Kidney glomerular epithelial cell (primary cell): ENCODE data around the gene ZNF816.
"Not testable (repeated sequence)": the region's sequence is repeated elsewhere in the genome, so short reads cannot be mapped to it uniquely, and the experiment has no call there.

Experiments
- DNase-seq: peaks from one replicate; lab custom pipeline; 2025; lab: John Stamatoyannopoulos, UW

ZNF816 gene

DNA sequence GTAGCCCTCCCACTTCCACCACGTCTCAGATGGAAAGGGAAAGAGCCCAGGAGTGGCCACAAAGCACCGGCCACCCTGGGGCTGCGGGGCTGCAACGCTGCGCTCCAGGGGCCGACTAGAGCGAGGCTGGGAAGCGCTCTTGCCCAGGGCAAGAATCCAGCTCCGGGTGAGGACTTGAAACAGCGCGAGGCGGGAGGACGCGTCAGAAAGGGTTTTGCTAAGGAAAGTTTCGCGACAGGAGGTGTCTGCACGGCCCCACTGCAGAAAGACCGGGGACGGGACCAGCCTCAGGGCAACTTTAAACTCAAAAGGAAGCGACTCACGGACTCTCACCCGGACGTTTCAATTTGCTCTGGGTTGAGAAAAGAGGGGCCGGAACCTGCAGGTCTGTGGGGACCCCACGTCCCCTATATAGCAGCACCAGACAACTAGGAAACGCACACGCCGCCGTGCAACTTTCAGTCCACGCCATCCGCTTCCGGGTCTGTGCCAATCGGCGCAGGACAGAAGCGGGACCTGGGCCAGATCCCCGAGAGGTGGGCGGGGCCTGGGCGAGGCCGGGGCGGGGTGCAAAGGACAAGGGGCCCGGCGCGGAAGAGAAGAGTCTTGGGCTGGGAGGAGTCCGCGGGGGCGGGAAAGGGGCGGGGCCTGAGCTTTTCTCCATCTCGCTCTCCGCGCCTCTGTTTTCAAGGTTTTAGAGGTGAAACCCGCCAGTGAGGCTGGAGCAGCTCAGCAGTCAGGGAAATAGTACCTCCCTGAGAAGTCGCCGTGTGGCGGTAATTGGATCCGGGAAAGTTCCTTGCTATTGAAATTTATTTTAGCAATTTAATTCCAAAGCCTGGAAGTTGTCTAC lies at the start of gene ZNF816:
TSS of gene ZNF816 (minus strand) at position 488 of the 853 bp plus-strand sequence. CDS start 6,792 bp downstream, outside the sequence.
- peak; percentile 89 for DNase-seq

DNA sequence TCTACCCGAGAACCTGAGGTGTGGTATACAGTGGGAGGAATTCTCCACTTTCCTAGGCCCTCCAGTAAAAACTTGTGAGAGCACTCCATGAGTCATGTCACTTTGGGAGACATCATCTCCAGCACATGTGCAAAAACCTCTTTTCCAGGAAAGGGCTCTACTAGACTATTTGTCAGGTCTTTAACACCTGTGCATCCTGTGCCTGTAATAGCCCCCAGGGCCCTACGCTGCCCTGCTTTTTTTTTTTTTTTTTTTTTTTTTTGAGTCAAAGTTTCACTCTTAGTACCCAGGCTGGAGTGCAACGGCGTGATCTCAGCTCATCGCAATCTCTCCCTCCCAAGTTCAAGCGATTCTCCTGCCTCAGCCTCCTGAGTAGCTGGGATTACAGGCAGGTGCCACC lies 49.3 kb upstream of the ZNF816 start:
- DNase-seq, result no peak

DNA sequence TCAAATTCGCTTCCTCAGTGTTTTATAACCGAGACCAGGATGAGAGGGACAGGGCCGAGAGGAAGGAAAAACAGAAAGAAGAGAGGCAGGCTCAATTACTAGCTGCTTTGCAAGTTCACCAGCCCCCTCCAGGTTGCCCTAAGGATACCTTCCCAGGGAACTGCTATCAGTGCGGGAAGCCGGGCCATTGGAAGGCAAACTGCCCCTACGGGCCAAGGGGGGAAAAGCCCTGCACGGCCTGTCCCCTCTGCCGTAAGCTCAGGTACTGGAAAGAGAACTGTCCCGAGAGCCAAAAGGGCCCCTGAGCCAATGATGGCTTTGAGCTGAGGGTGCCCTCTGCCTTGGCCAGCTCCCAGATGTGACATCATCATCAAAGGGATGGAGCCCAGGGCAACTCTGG lies 47.8 kb upstream of the ZNF816 start:
- no peak for DNase-seq

DNA sequence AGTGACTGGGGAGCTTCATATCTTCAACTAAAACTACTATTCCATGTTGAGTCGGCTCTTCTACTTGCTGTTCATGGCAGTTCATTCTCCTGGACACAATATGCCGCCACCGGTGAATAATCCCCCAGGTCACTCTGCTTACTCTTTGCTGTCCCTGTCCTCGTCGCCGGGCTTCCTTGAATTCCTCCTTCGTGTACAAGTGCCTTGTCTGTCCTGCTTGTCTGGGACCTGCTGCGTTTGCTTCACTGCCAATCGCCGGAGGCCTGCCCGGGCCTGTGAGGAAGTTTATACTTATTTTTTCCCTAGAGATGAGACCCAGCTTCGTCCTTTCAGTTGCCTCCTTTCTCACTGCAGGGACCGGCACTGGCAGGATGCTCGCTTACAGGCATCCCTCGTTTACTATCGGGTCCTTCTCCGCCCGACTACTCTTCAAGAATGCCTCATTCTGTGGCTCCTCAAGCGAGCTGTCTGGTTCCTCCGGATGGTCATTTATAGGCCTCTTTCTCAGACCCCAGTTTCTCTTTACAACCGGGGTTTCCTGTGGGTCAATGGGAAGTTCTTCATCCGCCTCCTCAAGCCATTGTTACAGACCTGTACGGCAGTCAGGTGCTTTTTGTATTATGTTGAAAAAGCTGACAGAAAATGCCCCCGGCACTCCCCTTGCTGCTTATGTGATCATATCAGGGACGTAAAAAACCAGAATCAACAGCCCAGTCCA lies 45.5 kb upstream of the ZNF816 start:
- DNase-seq, result no peak

DNA sequence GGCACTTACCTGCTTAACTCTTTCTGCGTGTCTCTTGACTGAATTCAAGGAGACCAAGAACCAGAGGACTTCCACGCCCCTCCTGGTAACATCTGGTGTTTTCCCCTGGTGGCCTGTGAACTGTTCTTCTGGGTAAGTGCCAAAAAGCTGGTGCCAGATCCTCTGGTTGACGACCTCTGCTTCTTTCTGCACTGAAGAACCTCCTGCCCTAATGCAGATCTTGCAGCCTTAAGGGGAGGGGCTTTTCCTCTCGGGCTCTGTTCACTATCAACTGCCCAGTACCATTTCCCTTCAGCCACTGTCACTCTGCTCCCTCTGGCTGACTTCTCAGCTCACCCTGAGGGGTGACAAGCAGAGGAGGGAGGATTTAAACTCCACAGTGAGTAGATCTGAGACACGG lies 44.9 kb upstream of the ZNF816 start:
- DNase-seq, result no peak

DNA sequence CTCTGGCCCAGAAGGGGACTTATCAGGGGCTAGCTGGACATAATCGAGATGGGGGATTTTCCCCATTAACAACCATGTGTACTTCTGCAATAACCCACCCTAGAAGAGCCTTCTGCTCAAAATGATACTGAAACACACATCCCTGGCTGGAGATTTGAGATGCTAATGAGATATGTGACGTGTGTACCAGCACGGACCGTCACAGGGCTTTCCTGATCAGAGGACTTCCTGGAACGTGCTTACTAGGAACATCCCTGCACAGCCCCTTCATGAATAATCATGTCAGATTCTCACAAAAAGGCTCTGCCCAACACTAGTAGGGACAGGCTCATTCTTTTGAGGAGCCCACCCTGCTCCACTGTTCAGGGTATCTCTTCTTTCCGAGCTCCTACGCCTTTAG lies 44.5 kb upstream of the ZNF816 start:
- no peak for DNase-seq

DNA sequence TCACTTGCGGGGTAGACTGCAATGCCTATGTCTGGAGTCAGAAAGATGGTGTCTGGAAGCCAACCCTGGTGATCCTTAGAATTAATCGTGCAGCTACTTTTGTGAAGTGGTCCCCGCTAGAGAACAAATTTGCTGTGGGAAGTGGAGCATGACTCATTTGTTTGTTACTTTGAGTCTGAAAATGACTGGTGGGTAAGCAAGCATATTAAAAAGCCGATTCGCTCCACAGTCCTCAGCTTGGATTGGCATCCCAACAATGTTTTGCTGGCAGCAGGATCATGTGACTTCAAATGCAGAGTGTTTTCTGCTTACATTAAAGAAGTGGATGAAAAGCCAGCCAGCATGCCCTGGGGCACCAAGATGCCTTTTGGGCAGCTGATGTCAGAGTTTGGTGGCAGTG lies 41.6 kb upstream of the ZNF816 start:
- DNase-seq, result no peak

DNA sequence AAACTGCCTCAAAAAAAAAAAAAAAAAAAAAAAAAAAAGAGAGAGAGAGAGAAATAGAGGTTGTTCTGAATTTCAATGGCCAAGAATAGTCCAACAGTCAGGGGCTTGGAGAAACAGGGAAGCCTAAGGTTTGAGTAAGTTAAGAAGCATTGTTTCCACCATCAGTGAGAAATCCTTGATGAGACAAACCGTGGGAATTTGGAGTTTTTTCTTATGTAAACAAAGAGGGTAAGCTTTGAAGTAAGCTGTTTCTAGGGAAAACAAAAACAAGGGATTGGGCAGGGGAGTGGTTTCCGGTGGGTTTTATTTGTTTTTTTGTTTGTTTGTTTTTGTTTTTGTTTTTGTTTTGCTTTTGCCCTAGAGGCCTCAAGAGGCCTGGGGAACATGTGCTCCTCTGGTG lies 39.8 kb upstream of the ZNF816 start:
- DNase-seq, result no peak

DNA sequence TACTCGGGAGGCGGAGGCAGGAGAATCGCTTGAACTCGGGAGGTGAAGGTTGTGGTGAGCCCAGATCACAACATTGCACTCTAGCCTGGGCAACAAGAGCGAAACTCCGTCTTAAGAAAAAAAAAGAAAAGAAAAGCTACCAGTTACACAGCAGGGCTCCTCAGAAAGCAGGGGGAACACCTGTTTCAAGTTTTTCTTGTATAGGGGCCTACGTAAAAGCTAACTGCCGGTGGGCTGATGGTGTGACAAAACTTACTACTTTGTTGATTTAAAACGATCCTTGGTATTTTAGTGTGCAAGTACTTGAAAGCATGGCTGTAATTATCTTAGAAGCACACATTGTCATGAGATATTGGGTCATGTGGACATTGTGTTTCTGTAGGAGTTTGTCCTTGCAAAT lies 35.3 kb upstream of the ZNF816 start:
- no peak for DNase-seq

DNA sequence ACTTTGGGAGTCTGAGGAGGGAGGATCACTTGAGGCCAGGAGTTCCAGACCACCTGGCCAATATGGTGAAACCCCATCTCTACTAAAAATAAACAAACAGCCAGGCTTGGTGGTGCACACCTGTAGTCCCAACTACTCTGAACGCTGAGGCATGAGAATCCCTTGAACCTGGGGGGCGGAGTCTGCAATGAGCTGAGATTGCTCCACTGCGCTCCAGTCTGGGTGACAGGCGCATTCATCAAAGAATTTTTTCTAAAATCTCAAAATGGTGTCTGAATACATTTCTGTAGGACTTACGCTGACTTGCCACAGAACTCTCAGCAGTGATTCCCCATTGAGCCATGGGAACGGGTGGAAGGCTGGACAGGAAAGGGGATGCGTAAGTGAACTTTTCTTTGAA lies 33.0 kb upstream of the ZNF816 start:
- no peak for DNase-seq

DNA sequence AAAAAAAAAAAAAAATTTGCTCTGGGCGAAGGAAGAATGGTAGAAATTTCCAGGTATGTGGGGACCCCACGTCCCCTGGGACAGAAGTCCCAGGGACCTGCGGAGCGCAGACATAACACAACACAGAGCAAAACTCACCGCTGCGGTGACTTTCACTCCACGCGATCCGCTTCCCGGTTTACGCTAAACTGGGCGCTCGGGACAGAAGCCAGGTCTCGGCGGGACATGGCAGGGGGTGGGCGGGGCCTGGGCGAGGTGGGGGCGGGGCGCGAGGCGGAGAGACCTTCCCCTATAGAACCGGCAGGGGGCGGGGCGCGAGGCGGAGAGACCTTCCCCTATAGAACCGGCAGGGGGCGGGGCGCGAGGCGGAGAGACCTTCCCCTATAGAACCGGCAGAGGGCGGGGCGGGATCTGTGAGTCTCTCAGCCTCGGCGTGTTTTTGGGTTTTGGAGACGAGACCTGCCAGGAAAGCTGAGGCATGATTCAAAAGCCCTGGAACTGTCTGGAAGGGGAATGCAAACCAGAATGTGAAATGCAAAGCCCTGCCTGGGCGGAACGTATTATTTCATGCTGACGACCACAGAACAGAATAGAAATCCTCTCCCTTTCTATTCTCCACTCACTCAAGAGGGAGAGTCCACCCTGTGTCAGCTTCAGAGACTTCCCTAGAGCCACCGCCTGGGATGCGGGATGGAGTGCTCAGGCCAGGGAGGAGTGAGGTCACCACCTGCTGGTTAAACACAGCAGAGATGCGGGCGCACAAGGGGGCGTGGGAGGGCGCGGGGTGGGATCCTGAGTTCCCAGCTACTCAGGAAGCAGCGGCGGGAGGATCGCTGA lies 30.9 kb upstream of the ZNF816 start:
- no peak for DNase-seq

DNA sequence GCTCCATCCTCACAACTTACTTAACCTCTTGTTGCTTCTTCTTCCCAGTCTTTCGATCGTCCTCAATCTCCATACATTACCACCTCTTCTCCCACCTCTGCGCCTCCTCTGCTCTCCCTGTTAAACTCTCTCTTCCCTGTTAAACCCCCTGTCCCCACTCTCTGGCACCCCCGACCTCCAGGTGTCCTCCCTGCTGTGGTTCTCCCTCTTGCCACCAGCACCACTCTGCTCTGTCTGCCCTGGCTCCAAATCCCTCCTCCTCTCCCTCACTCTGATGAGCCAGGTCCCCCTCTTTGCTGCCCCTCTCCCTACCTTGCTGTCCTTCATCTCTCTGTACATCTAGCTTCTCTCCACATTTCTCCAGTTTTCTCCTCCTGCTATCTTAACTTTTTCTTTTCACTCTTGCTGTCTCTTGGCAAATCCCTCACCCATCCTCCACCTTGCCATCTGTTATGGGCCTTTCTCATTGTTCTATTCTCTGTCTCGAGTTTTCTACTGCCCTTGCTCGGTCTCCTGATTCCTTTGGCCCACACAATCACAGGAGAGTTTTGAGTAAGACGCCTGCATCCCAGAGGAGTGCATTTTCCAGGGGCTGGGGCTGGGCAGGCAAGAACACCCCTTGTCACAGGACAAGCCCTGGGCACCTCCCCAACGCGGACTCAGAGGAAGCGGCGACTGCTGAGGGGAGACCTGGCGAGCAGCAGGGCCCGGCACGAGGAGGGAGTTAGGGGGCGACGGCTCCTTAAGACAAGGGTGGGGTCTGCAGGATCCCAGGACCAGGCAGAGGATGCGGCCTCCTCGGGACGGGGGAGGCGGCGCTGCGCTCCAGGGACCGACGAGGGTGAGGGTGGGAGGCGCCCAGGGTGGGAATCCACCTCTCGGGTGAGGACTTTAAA lies 29.7 kb upstream of the ZNF816 start:
- no peak for DNase-seq

DNA sequence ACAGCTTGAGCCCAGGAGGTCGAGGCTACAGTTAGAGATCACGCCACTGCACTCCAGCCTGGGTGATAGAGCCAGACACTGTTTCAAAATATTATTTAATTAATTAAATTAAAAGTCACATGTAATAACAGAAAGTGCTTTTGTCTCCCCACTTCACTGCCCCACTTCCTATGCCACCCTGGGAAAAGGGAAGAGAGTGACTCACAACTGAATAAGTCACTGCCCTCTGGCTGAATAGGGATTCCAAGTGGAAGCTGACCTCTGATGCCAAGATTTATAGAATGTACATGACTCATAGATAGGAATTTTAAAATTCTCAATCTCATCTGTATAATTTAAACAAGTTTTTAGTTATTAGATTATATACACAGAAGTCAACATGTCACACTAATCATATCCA lies 28.8 kb upstream of the ZNF816 start:
- DNase-seq, result peak; percentile 53

DNA sequence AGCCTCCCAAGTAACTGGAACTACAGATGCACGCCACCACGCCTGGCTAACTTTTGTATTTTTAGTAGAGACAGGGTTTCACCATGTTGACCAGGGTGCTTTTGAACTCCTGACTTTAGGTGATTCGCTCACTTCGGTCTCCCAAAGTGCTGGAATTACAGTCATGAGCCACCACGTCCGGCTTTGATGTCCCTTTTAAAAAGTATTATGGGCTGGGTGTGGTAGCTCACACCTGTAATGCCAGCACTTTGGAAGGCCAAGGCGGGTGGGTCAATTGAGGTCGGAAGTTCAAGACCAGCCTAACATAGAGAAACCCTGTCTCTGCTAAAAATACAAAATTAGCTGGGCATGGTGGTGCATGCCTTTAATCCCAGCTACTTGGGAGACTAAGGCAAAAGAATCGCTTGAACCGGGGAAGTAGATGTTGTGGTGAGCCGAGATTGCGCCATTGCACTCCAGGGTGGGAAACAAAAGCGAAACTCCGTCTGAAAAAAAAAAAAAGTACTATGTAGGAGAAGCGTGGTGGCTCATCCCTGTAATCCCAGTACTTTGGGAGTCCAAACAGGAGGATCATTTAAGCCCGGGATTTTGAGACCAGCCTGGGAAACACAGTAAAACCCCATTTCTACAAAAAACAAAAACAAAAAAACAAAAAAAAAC lies 28.2 kb upstream of the ZNF816 start:
- DNase-seq, result no peak

DNA sequence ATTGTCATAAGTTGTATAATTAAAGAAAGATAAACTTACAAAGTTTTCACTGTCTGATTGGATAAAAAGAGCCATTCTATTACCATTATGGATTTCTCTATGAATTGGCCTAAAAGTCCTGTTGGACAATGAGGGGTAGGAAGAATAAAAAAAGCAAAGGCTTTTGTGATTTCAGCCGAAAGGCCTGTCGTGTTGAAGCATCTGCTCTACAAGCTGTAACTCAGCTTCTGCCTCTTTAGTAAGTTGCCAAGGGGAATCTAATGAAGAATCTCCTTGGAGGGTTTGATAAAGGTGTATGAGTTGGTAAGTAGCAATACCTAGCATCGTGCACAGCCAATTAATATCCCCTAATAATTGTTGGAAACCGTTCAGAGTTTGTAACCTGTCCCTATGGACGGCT lies 25.8 kb upstream of the ZNF816 start:
- DNase-seq, result no peak

DNA sequence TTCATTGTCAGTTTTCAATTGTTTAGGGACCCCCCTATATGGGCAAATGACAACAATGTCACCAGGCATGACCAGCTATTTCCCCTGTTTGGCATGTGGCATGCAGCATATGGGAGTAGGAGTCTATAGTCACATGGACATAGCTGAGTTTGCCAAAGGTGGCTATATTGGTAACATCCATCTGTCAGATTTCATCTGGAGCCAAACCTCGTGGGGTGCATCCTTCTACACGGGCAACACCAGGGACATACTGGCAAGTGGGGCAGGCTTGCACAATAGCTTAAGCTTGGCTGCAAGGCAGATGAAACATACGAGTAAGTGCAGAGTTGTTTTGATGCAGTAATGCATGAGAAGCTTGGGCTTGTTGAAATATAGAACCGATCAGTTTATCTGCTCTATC lies 24.5 kb upstream of the ZNF816 start:
- no peak for DNase-seq

DNA sequence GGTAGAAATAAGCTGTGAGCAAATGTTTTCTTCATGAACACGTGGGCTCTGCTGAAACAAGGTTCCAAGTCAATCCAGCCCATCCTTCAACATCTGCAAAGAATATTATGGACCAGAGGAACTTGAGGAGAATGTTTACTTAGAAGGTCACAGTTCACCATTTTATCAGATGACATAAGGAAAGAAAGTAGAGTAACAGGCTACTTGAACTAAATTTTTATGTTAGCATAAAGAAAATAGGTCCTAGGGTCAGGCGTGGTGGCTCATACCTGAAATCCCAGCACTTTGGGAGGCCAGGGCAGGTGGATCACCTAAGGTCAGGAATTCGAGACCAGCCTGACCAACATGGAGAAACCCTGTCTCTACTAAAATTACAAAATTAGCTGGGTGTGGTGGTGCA lies 20.5 kb upstream of the ZNF816 start:
- DNase-seq, result not testable (repeated sequence)

DNA sequence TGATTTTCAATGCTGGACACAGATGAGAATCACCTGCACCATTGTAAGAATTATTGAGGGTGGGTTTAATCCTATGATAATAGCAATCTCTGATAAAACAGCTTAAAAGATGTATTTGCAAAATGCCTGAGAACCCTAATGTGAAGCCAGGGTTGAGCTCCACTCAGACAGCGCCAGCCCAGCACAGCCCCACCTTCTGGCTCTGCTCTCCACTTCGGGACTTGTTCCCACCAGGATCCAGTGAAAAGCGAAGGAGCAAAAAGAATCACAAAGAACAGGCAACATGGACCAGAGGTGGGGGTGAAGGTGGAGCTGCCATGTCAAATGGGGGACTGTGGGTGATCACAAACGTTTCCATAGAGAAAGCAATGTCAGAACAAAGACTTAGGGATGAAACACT lies 18.6 kb upstream of the ZNF816 start:
- DNase-seq, result no peak

DNA sequence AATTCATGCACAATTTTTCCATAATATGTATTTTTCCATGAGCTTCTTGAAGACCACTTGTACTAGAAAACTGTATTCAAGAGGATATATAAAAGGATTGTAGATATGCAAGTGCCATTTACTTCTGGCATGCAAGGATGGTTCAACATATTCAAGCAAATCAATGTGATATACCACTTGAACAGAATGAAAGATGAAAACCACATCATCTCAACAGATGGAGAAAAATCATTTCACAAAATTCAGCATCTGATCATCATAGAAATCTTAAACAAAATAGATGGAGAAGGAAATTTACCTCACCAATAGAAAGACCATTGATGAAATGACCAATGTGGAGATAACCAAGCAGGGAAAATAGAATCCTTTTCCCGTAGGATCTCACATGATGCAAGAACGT lies 5.1 kb upstream of the ZNF816 start:
- no peak for DNase-seq

DNA sequence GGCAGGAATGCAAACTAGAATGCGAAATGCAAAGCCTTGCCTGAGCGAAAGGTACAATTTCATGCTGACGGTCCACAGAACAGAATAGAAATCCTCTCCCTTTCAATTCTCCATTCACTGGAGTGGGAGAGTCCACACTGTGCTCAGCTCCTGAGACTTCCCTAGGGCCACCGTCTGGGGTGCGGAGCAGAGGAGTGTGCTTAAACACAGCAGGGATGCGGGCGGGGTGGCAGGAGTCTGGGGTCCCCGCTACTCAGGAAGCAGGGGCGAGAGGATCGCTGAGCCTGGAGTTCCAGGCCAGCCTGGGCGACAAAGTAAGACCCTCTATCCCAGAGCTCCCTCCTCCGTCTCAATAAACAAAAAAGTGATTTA lies 552 bp upstream of the ZNF816 start:
- peak; percentile 29 for DNase-seq

DNA sequence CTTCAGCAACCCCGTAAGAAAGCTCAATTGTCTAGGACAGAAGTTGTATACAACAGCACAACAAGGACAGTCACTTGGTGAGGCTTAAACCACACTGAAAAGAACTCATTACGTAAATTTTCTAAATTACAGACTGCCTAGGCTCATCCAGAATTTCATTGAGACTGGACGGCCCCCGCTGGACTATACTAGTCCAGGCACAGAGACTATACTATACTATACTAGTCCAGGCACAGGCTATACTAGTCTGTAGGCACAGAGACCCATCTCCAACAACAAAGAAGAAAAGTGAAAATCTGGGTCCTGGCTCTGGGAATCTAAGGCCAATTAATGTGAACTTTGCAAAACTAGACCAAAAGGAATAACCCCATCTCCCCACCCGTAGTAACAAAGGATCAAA lies 700 bp downstream of the ZNF816 start:
- DNase-seq, result peak; percentile 37
